ENCODE measurements around the gene RAD23A. TPM values are rescaled to one million over a fixed set of nuclear protein-coding genes. Genes with fewer than 3 reads are reported as not detected.

RAD23A gene
- total RNA-seq, 1 donor from 2014 or later = 102 TPM

GRCh38 chr19:12995596-12996405 lies 50.1 kb downstream of the RAD23A start:
- intact Hi-C loops (cut with DNase I) = no loop called here
- peak; percentile 68 for DNase-seq (ENCODE audit: low spot score)
- no peak for ATAC-seq

GRCh38 chr19:12996406-12997094 lies 50.9 kb downstream of the RAD23A start:
- ATAC-seq (peak; percentile 33), DNase-seq (ENCODE audit: low spot score) (peak; percentile 60)
- intact Hi-C loops (cut with DNase I) = no loop called here

GRCh38 chr19:12997179-12997966 lies 51.7 kb downstream of the RAD23A start:
- no peak for ATAC-seq
- DNase-seq (ENCODE audit: low spot score) = no peak
- intact Hi-C loops (cut with DNase I) = no loop called here

GRCh38 chr19:12997967-12998940 lies 52.6 kb downstream of the RAD23A start:
- no peak for DNase-seq (ENCODE audit: low spot score)
- intact Hi-C loops (cut with DNase I) = no loop called here
- peak; percentile 2 for ATAC-seq

GRCh38 chr19:13001166-13001501 lies 55.5 kb downstream of the RAD23A start:
- intact Hi-C loops (cut with DNase I) = no loop called here
- peak; percentile 57 for DNase-seq (ENCODE audit: low spot score)
- ATAC-seq = no peak

- peak; percentile 58 for ATAC-seq
- intact Hi-C loops (cut with DNase I) = no loop called here
- DNase-seq (ENCODE audit: low spot score) = peak; percentile 66
Measured at GRCh38 chr19:13001502-13002165, 56.0 kb downstream of the RAD23A start.

GRCh38 chr19:13002166-13002898 lies 56.7 kb downstream of the RAD23A start:
- intact Hi-C loops (cut with DNase I) = no loop called here
- ATAC-seq (peak; percentile 80), DNase-seq (ENCODE audit: low spot score) (peak; percentile 88)

GRCh38 chr19:13003081-13003480 lies 57.4 kb downstream of the RAD23A start:
- ATAC-seq (no peak), DNase-seq (ENCODE audit: low spot score) (no peak)
- intact Hi-C loops (cut with DNase I) = no loop called here

Small RNAs within 50 kb of the gene (microRNA-seq; reads per million reads assigned to microRNA genes)
- gene MIR5695 (not detected), gene MIR6515 (1.8 reads per million)

Other genes starting within 250 kb of the RAD23A start
- gene FBXW9, start 249.2 kb upstream of the RAD23A start, total RNA-seq = 3.6 TPM
- 70.6 TPM for gene TNPO2, start 221.9 kb upstream of the RAD23A start, total RNA-seq
- 128 TPM for gene TRIR, start 211.2 kb upstream of the RAD23A start, total RNA-seq
- gene GET3, start 208.4 kb upstream of the RAD23A start, total RNA-seq = 30.1 TPM
- not detected for gene BEST2, start 194.1 kb upstream of the RAD23A start, total RNA-seq
- gene HOOK2, start 170.3 kb upstream of the RAD23A start, total RNA-seq = 45.1 TPM
- 279 TPM for gene JUNB, start 154.4 kb upstream of the RAD23A start, total RNA-seq
- 117 TPM for gene PRDX2, start 144.1 kb upstream of the RAD23A start, total RNA-seq
- gene THSD8, start 143.8 kb upstream of the RAD23A start, total RNA-seq = 2.4 TPM
- gene RNASEH2A, start 139.3 kb upstream of the RAD23A start, total RNA-seq = 5.1 TPM
- gene RTBDN, start 111.3 kb upstream of the RAD23A start, total RNA-seq = not detected
- gene MAST1, start 107.3 kb upstream of the RAD23A start, total RNA-seq = 0.31 TPM
- gene DNASE2, start 64.4 kb upstream of the RAD23A start, total RNA-seq = 26.7 TPM
- gene KLF1, start 58.7 kb upstream of the RAD23A start, total RNA-seq = 1.1 TPM
- 24.4 TPM for gene GCDH, start 54.7 kb upstream of the RAD23A start, total RNA-seq
- gene SYCE2, start 26.6 kb upstream of the RAD23A start, total RNA-seq = not detected
- 33.7 TPM for gene FARSA, start 12.2 kb upstream of the RAD23A start, total RNA-seq
- 454 TPM for gene CALR, start 7.3 kb upstream of the RAD23A start, total RNA-seq
- gene GADD45GIP1, start 11.4 kb downstream of the RAD23A start, total RNA-seq = 13.7 TPM
- gene DAND5, start 23.7 kb downstream of the RAD23A start, total RNA-seq = not detected
- 131 TPM for gene NFIX, start 49.6 kb downstream of the RAD23A start, total RNA-seq
- 20.2 TPM for gene LYL1, start 157.0 kb downstream of the RAD23A start, total RNA-seq
- 34.7 TPM for gene TRMT1, start 170.9 kb downstream of the RAD23A start, total RNA-seq
- 30.7 TPM for gene NACC1, start 172.4 kb downstream of the RAD23A start, total RNA-seq
- 48.3 TPM for gene STX10, start 204.5 kb downstream of the RAD23A start, total RNA-seq
- gene IER2, start 204.5 kb downstream of the RAD23A start, total RNA-seq = 102 TPM